ENCODE measurements around the gene IQCK. TPM values are rescaled to one million over a fixed set of nuclear protein-coding genes. Genes with fewer than 3 reads are reported as not detected.

Gene IQCK
- polyA plus RNA-seq, 1 experiment, result 4.5 TPM

DNA sequence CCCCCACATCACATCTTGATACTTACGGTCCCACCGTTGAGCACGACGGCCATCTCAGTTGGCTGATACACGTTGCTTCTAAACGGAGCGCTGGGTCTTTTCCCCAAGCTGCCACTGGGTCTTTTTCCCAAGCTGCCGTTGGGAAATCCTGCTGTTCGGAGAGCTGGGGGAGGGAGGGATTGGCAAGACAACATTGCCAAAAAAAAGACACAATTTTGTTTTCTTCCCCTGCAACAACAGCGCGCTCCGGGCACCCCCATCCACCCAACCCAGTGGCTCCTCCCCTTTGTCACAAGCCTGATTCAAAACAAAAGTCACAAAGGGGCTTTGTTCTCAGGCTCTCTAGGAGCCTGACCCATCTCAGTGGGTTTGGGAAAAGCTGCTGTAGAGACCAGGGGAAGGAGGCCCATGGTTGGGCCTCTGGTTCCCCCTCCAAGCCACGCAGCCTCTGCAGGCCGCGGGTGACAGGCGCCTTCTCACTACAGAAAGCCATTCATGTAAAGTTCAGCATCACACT, 143.8 kb downstream of the IQCK start:
- no peak for DNase-seq (ENCODE audit: low read depth)
- POLR2A ChIA-PET, result no interaction called here
- H3K36me3 ChIP-seq (ENCODE audit: control insufficient read depth, insufficient read depth, low read length), result no peaks in the 10 kb centered on the region
- no peak for TF ChIP-seq CTCF (IDR thresholded peaks at IDR 0.05; ENCODE audit: insufficient read depth, low read depth, low read length)
- H3K27me3 ChIP-seq (ENCODE audit: control insufficient read depth, insufficient read depth, low read length), result no peaks in the 10 kb centered on the region
- no peak overlapping the region for H3K4me3 ChIP-seq (ENCODE audit: low read depth, low read length)
- CTCF ChIA-PET, result no interaction called here

DNA sequence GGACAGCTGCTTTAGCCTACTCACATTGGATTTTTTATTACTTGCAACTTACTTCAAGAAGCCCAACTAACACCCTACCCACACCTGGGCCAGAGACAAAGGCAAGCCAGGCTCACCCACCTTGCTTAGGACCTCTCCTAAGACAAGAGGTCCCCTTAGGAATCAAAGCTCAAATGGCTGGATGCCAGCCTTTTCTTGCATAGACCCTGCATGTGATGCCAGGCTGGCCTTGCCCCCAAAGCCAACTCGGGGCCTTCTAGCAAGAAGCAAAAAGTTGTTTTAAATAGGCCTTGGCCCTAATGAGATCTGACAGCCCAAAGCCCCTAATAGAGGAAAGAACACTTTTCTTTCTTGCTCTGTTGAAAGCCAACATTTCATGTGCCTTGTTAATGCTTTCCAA, 145.9 kb downstream of the IQCK start:
- ChIA-PET POLR2A (no interaction called here), CTCF (interaction anchor here (0.6 kb wide), 1 partner anchor 262 kb away, joined by 3 read pairs; no protein-coding TSS in a partner anchor)
- TF ChIP-seq CTCF (IDR thresholded peaks at IDR 0.05; ENCODE audit: insufficient read depth, low read depth, low read length), result no peak
- Histone ChIP-seq H3K27me3 (ENCODE audit: control insufficient read depth, insufficient read depth, low read length) (0 out of 2 replicates have a peak, but pooled peaks cover 2% of the 10 kb centered on the region), H3K4me3 (ENCODE audit: low read depth, low read length) (no peak overlapping the region), H3K36me3 (ENCODE audit: control insufficient read depth, insufficient read depth, low read length) (no peaks in the 10 kb centered on the region)
- no peak for DNase-seq (ENCODE audit: low read depth)

DNA sequence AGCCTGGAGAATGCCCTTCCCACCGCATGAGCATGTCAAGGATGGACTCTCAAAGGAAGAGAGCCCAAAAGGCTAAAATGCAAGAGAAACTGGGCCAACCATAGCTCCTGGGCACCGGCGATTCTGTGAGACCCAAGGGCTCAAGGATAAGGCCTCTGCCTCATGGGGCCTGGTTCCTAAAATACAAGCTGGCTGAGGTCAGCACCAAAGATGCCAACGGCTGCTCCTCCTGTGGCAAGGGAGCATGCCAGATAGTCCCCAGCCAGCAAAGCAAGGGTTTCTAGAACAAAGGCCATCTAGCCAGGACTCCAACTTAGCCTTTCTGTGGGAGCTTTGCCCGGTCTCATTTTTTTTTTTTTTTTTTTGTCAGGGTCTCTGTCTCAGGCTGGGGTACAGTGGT, 146.5 kb downstream of the IQCK start:
- DNase-seq (ENCODE audit: low read depth), result no peak
- ChIA-PET POLR2A (no interaction called here), CTCF (no interaction called here)
- TF ChIP-seq CTCF (IDR thresholded peaks at IDR 0.05; ENCODE audit: insufficient read depth, low read depth, low read length), result no peak
- Histone ChIP-seq H3K36me3 (ENCODE audit: control insufficient read depth, insufficient read depth, low read length) (no peaks in the 10 kb centered on the region), H3K4me3 (ENCODE audit: low read depth, low read length) (no peak overlapping the region), H3K27me3 (ENCODE audit: control insufficient read depth, insufficient read depth, low read length) (0 out of 2 replicates have a peak, but pooled peaks cover 2% of the 10 kb centered on the region)

- CTCF ChIA-PET, result interaction anchor here (0.8 to 2.0 kb wide), 4 partner anchors 17 to 39 kb away, joined by 4 to 7 read pairs (median 5); no protein-coding TSS in a partner anchor
Observed at GRCh38 chr16:19868421-19868820, 150.3 kb downstream of the IQCK start.

DNA sequence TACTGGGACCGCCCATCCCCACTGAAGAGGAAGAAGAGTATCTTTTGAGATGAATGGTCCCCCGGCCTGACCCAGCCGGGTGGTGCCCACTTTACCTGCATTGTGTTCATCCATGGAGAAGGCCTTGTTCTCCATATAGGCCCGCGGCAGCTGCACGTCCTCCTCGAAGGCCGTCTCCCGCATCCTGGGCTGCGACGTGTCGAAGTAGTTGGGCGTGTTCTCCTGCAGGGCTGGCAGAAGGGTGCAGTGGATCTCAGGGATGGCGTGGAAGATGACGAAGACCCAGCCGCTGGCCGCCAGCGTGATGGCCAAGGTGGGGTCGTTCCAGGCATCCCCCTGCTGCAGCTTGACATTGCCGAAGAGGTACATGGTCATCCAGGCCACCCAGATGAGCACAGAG, 153.7 kb downstream of the IQCK start:
- no peak for DNase-seq (ENCODE audit: low read depth)
- CTCF ChIA-PET, result interaction anchor here (0.6 kb wide), 1 partner anchor 1025 kb away, joined by 5 read pairs; no protein-coding TSS in a partner anchor
- no peak for TF ChIP-seq CTCF (IDR thresholded peaks at IDR 0.05; ENCODE audit: insufficient read depth, low read depth, low read length)
- Histone ChIP-seq H3K4me3 (ENCODE audit: low read depth, low read length) (no peak overlapping the region), H3K27me3 (ENCODE audit: control insufficient read depth, insufficient read depth, low read length) (peaks cover 2% of the 10 kb centered on the region; the same call in 1 of the 2 replicates), H3K36me3 (ENCODE audit: control insufficient read depth, insufficient read depth, low read length) (no peaks in the 10 kb centered on the region)
- POLR2A ChIA-PET, result no interaction called here

More at GRCh38 chr16:19868421-19868820, 150.3 kb downstream of the IQCK start:
- 0 out of 2 replicates have a peak, but pooled peaks cover 2% of the 10 kb centered on the region for H3K27me3 ChIP-seq (ENCODE audit: control insufficient read depth, insufficient read depth, low read length)
- no peak for DNase-seq (ENCODE audit: low read depth)
- TF ChIP-seq CTCF (IDR thresholded peaks at IDR 0.05; ENCODE audit: insufficient read depth, low read depth, low read length), result no peak
- H3K36me3 ChIP-seq (ENCODE audit: control insufficient read depth, insufficient read depth, low read length), result no peaks in the 10 kb centered on the region
- POLR2A ChIA-PET, result no interaction called here
- no peak overlapping the region for H3K4me3 ChIP-seq (ENCODE audit: low read depth, low read length)

All from BJ (cell line).